HG03139 (cell line): ENCODE data around the gene TREML2.
"Not testable (repeated sequence)": the region's sequence is repeated elsewhere in the genome, so short reads cannot be mapped to it uniquely, and the experiment has no call there.

ENCODE experiments used
- ATAC-seq: cut with Tn5 transposase; IDR thresholded peaks from one replicate; pipeline ENCODE4 v1.9.1; 2021; ENCODE audit not compliant: unreplicated experiment

Gene TREML2

GRCh38 chr6:41200901-41201763 lies at the start of gene TREML2:
Gene TREML2, minus strand, starts transcription at chr6:41201149. Its CDS starts 141 bp downstream, at chr6:41201008.
- peak; percentile 37 for ATAC-seq

- no peak for ATAC-seq
These were observed 47.1 kb upstream of the TREML2 start for GRCh38 chr6:41247882-41248705.

GRCh38 chr6:41247288-41247865 lies 46.4 kb upstream of the TREML2 start:
- ATAC-seq, result no peak

GRCh38 chr6:41246529-41246928 lies 45.6 kb upstream of the TREML2 start:
- not testable (repeated sequence) for ATAC-seq

- no peak for ATAC-seq
These were observed 38.7 kb upstream of the TREML2 start for GRCh38 chr6:41239467-41240159.

GRCh38 chr6:41237128-41237527 lies 36.2 kb upstream of the TREML2 start:
- ATAC-seq, result no peak

GRCh38 chr6:41236276-41236675 lies 35.3 kb upstream of the TREML2 start:
- no peak for ATAC-seq

- no peak for ATAC-seq
These were observed 31.7 kb upstream of the TREML2 start for GRCh38 chr6:41232667-41233066.

- no peak for ATAC-seq
These were observed 30.3 kb upstream of the TREML2 start for GRCh38 chr6:41231246-41231645.

GRCh38 chr6:41229721-41230120 lies 28.8 kb upstream of the TREML2 start:
- no peak for ATAC-seq

- no peak for ATAC-seq
These were observed 27.7 kb upstream of the TREML2 start for GRCh38 chr6:41228616-41229015.

GRCh38 chr6:41228096-41228495 lies 27.1 kb upstream of the TREML2 start, which contains the start of gene TREML4:
Gene TREML4, plus strand, starts transcription at chr6:41228349. Its CDS starts 79 bp downstream, at chr6:41228428.
- no peak for ATAC-seq

- no peak for ATAC-seq
These were observed 25.8 kb upstream of the TREML2 start for GRCh38 chr6:41226752-41227151.

- ATAC-seq, result no peak
These were observed 23.9 kb upstream of the TREML2 start for GRCh38 chr6:41224800-41225199.

- ATAC-seq, result no peak
These were observed 21.6 kb upstream of the TREML2 start for GRCh38 chr6:41222513-41222912.

GRCh38 chr6:41222045-41222444 lies 21.1 kb upstream of the TREML2 start:
- no peak for ATAC-seq

GRCh38 chr6:41216616-41217015 lies 15.7 kb upstream of the TREML2 start:
- ATAC-seq, result no peak

- ATAC-seq, result no peak
These were observed 14.8 kb upstream of the TREML2 start for GRCh38 chr6:41215777-41216176.

- ATAC-seq, result no peak
These were observed 13.8 kb upstream of the TREML2 start for GRCh38 chr6:41214559-41215238.
